ENCODE data around the gene SEMA5B.

SEMA5B gene

GRCh38 chr3:122940628-122941086 lies 86.9 kb downstream of the SEMA5B start:
- DNase-seq, result no peak

GRCh38 chr3:122938783-122939425 lies 88.7 kb downstream of the SEMA5B start:
- no peak for DNase-seq

GRCh38 chr3:122937745-122938144 lies 89.8 kb downstream of the SEMA5B start:
- DNase-seq, result no peak

- no peak for DNase-seq
Observed at GRCh38 chr3:122936986-122937385, 90.6 kb downstream of the SEMA5B start.

- DNase-seq, result no peak
Observed at GRCh38 chr3:122936335-122936734, 91.2 kb downstream of the SEMA5B start.

- no peak for DNase-seq
Observed at GRCh38 chr3:122934251-122934650, 93.3 kb downstream of the SEMA5B start.

- no peak for DNase-seq
Observed at GRCh38 chr3:122932251-122932967, 95.2 kb downstream of the SEMA5B start.

- DNase-seq, result no peak
Observed at GRCh38 chr3:122931636-122932035, 95.9 kb downstream of the SEMA5B start.

- no peak for DNase-seq
Observed at GRCh38 chr3:122930063-122930997, 97.2 kb downstream of the SEMA5B start.

- no peak for DNase-seq
Observed at GRCh38 chr3:122929188-122930062, 98.1 kb downstream of the SEMA5B start.

GRCh38 chr3:122928396-122929187 lies 99.0 kb downstream of the SEMA5B start:
- no peak for DNase-seq

GRCh38 chr3:122927726-122928125 lies 99.8 kb downstream of the SEMA5B start:
- DNase-seq, result no peak

- DNase-seq, result no peak
Observed at GRCh38 chr3:122926811-122927210, 100.8 kb downstream of the SEMA5B start.

GRCh38 chr3:122926322-122926721 lies 101.2 kb downstream of the SEMA5B start:
- no peak for DNase-seq

- no peak for DNase-seq
Observed at GRCh38 chr3:122925756-122926155, 101.8 kb downstream of the SEMA5B start.

- no peak for DNase-seq
Observed at GRCh38 chr3:122924056-122924455, 103.5 kb downstream of the SEMA5B start.

GRCh38 chr3:122923611-122924010 lies 104.0 kb downstream of the SEMA5B start:
- DNase-seq, result no peak

- no peak for DNase-seq
Observed at GRCh38 chr3:122921791-122922651, 105.5 kb downstream of the SEMA5B start.

GRCh38 chr3:122920986-122921385 lies 106.6 kb downstream of the SEMA5B start:
- DNase-seq, result no peak

- no peak for DNase-seq
Observed at GRCh38 chr3:122919291-122919610, 108.3 kb downstream of the SEMA5B start.
